Ovary (tissue), 9 donors: ENCODE results near the gene FAM3D. TPM values are rescaled to one million over a fixed set of nuclear protein-coding genes. Genes with fewer than 3 reads are reported as not detected.
A peak's percentile ranks its signal among the peaks of the same experiment; 100 is the strongest.

Source experiments
- DNase-seq, 5 donors: peaks; one replicate each; pipeline ENCODE4 v3.0.0-alpha.2; 2019 to 2020
- H3K27ac ChIP-seq, 2 donors: fragments of 200-600 bp; one replicate each; pipeline versions ENCODE4 v1.5.1 to v1.8.0; 2019 to 2022
- H3K27me3 ChIP-seq: fragments of 200-600 bp; one replicate; pipeline ENCODE4 v1.8.0; 2022
- H3K36me3 ChIP-seq: fragments of 200-600 bp; sonication (generic); one replicate; pipeline ENCODE4 v1.5.1; 2019
- H3K4me1 ChIP-seq: one replicate; pipeline ENCODE4 v1.8.1; 2013; ENCODE audit warnings: mild to moderate bottlenecking, moderate library complexity; ENCODE audit not compliant: insufficient read depth
- H3K4me3 ChIP-seq: fragments of 200-600 bp; sonication (generic); one replicate; pipeline ENCODE4 v1.5.1; 2017
- H3K9me3 ChIP-seq, 2 donors: fragments of 200-600 bp in 1 of 2; sonication (generic) in 1 of 2; one replicate each; pipeline versions ENCODE4 v1.5.1 to v1.8.1; 2013 to 2019; ENCODE audit warnings: mild to moderate bottlenecking in 1 of 2, moderate library complexity in 1 of 2
- EP300 ChIP-seq: sonication (generic); formaldehyde crosslinking; IDR thresholded peaks from one replicate; pipeline ENCODE4 v1.6.1; 2017; ENCODE audit warnings: antibody characterized with exemption
- POLR2A ChIP-seq: fragments of 450-650 bp; IDR thresholded peaks from one replicate; pipeline ENCODE4 v1.6.1; 2017; ENCODE audit warnings: antibody characterized with exemption, mild to moderate bottlenecking, moderate library complexity
- WGBS, 3 donors: extraction: QIAGEN DNeasy Blood & Tissue Kit in 1 of 3; methylation state at CpG; one replicate each; pipeline versions ENCODE4 v1.1.5 to v1.1.7; 2013 to 2017; 5-methylcytosine and 5-hydroxymethylcytosine counted together
- intact Hi-C, 4 donors: fragments of 100-400 bp; cut with DNase I; formaldehyde crosslinking; loops; one replicate each; pipeline versions ENCODE4 v1.11.0 to v1.15.1; 2022 to 2023
- polyA plus RNA-seq, 2 donors: library from polyadenylated mRNA; stranded (reverse); fragments of 200-250 nt in 1 of 2; fragments of 350-450 nt in 1 of 2; fragmentation: Illumina TruSeq in 1 of 2; extraction: RNeasy Lipid Tissue Mini Kit (QIAGEN cat#74804) in 1 of 2; gene quantifications; one replicate each; pipeline ENCODE4 v1.2.3, GENCODE V29; 2013 to 2014
- total RNA-seq, 7 donors: library from RNA; depleted of rRNA in 2 of 7; stranded (reverse); fragments of >200 nt in 2 of 7; fragmentation: NEBNext Ultra II Directional in 3 of 7; extraction: Animal tissue kit (Norgen Biotek cat#: 25700) in 3 of 7; gene quantifications; one replicate each; pipeline versions ENCODE4 v1.1.0 to v1.2.4, GENCODE V29; 2016 to 2023
- TF ChIP-seq, protein P1 (sequence below), 3 donors: fragments of 450-650 bp in 2 of 3; fragments of 200-600 bp in 1 of 3; IDR thresholded peaks; one replicate each; pipeline versions ENCODE4 v1.5.1 to v1.8.0; 2016 to 2022; ENCODE audit warnings: antibody characterized with exemption in 3 of 3, mild to moderate bottlenecking in 1 of 3
- donor health status: DM: no; HTN: no; CAD: no; lungs with moderate emphysema.
- donor health status: DM: no; HTN: no; CAD: no.
- donor health status: Bipolar disorder and iron deficiency.
- donor health status: DM: yes; HTN: yes; CAD: no.
- donor health status: DM: no; HTN: no; CAD: no.
- donor health status: DM: yes; HTN: yes; CAD: no.

FAM3D gene
- total and polyA plus RNA-seq, 9 donors, result 0.36 to 6.3 TPM; not detected in 7

DNA sequence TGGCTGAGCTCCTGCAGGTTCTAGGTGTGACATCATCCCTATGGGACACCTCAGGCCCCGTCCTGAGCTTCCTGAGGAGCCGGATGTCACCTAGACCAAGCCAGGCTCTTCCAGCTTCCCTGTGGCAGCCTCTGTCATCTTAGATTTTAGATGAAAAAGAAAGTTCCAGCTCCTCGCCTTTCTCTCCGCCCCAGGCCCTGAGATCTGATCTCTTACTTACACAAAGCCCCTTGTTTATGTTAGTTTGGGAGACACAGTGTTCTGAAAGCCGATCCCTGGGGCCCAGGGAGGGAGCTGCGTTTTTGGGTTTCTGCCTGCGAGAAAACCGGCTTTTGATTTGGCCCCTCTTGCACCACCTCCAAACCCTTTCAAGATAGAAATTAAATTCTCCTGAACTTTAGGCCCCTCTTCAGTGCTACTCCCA, 49.2 kb downstream of the FAM3D start:
- Histone ChIP-seq H3K9me3 (no peaks in the 10 kb centered on the region), H3K4me3 (no peak overlapping the region), H3K36me3 (no peaks in the 10 kb centered on the region), H3K27me3 (no peaks in the 10 kb centered on the region), H3K27ac (peak overlapping the region in 1 of 2 donors; percentile 9), H3K4me1 (peaks cover 8% of the 10 kb centered on the region)
- intact Hi-C loops, result no loop called here
- DNase-seq, result peak in 4 of 5 donors; percentile 30 to 84 (median 77)
- 24 to 34% (median 24%) methylated on average over 8 of the region's 8 CpGs for WGBS, 3 donors
- no peak for TF ChIP-seq EP300
- TF ChIP-seq POLR2A, result no peak
- TF ChIP-seq, protein P1, sequence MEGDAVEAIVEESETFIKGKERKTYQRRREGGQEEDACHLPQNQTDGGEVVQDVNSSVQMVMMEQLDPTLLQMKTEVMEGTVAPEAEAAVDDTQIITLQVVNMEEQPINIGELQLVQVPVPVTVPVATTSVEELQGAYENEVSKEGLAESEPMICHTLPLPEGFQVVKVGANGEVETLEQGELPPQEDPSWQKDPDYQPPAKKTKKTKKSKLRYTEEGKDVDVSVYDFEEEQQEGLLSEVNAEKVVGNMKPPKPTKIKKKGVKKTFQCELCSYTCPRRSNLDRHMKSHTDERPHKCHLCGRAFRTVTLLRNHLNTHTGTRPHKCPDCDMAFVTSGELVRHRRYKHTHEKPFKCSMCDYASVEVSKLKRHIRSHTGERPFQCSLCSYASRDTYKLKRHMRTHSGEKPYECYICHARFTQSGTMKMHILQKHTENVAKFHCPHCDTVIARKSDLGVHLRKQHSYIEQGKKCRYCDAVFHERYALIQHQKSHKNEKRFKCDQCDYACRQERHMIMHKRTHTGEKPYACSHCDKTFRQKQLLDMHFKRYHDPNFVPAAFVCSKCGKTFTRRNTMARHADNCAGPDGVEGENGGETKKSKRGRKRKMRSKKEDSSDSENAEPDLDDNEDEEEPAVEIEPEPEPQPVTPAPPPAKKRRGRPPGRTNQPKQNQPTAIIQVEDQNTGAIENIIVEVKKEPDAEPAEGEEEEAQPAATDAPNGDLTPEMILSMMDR (IDR thresholded peaks at IDR 0.05), result no peak

DNA sequence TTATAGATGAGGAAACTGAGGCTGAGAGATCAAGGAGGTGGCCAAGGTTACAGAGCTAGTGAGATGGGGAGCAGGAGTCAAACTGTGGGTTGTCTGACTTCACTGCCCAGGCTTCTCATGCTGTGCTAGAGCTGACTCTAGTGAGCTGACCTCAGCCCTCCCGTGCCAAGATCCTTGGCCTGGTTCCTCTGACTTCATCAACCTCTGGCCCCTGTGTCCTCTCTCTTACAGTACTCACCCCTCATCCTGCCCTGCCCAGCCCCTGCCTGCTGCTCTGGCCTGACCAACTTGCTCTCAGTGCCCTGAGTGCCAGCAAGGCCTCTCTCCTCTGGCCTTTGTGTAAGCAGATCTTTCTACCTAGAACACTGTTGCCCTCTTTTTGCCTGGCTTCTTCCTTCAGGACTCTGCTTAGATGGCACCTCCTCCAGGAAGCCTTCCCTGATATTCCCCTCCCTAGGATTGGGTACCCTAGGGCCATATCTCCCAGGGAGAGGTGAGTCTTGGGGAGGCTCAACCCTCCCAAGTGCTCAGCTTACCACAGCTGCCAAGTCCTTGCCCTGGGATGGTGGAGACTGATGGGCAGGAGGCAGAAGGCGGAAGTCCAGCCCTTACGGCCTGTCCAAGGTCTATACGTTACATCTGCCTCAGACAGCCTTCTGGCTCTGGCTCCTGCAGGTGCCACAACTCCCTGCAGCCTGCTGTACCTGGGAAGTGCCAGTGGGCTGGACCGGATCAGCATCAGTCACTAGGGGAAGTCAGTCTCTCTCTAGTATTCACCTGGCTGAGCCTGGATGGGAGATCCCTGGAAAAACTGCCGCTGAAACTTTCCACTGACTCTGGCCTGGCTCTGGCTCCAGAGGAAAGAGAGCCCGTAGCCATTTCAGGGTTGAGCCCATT, 53.1 kb downstream of the FAM3D start:
- H3K27ac ChIP-seq, result no peak overlapping the region
- intact Hi-C loops, result no loop called here
- WGBS, 3 donors, result 74 to 80% (median 78%) methylated on average over 7 of the region's 7 CpGs
- H3K27me3 ChIP-seq, result no peaks in the 10 kb centered on the region
- H3K4me3 ChIP-seq, result no peak overlapping the region
- H3K4me1 ChIP-seq, result peaks cover 7% of the 10 kb centered on the region
- H3K36me3 ChIP-seq, result no peaks in the 10 kb centered on the region
- DNase-seq, result peak in 1 of 5 donors; percentile 51
- no peak for TF ChIP-seq POLR2A
- TF ChIP-seq EP300, result no peak
- TF ChIP-seq, protein P1 (IDR thresholded peaks at IDR 0.05), result no peak
- no peaks in the 10 kb centered on the region for H3K9me3 ChIP-seq

DNA sequence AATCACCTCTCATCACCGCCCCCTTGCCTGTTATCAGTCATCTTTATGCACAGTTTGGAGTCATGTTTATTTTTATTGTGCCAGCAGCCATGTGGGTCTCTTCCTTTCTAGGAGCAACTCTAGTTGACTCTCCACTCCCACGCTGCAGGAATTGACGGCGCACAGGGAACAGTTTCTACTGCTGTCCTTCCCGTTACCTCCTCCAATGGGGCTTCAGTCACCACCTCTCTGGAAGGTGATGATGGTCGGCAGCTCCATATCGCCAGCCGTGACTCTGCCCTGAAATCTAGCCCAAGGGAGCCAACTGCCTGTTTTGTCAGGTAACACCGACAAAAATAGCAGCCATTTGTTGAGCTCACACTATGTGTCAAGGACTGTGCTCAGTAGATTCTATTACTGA, 53.7 kb downstream of the FAM3D start:
- intact Hi-C loops, result no loop called here
- H3K4me1 ChIP-seq, result peaks cover 2% of the 10 kb centered on the region
- H3K4me3 ChIP-seq, result no peak overlapping the region
- no peak overlapping the region for H3K27ac ChIP-seq
- no peaks in the 10 kb centered on the region for H3K36me3 ChIP-seq
- peak in 1 of 5 donors; percentile 45 for DNase-seq
- WGBS, 3 donors, result 34 to 53% (median 43%) methylated on average over 9 of the region's 9 CpGs
- H3K27me3 ChIP-seq, result no peaks in the 10 kb centered on the region
- no peaks in the 10 kb centered on the region for H3K9me3 ChIP-seq
- TF ChIP-seq POLR2A (no peak), EP300 (no peak)
- TF ChIP-seq, protein P1 (IDR thresholded peaks at IDR 0.05), result no peak

DNA sequence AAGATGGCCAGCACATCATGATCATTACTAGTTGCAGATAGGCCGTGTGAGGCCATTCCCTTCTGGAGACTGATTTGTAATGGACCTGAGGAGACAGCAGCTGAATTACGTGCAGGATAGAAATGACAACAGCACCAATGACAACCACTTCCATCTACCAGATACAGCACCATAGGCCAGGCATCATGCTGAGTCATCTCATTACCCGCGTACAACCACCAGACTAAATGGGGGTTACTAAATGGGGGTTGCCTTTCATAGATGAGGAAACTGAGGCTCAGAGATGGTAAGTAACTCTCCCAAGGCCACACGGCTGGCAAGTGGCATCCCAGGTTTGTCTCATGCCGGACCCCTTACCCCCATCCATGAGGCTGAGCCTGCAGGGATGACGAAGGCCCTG, 56.6 kb downstream of the FAM3D start:
- no peak overlapping the region for H3K4me3 ChIP-seq
- no peaks in the 10 kb centered on the region for H3K4me1 ChIP-seq
- H3K27ac ChIP-seq, result no peak overlapping the region
- intact Hi-C loops, result no loop called here
- WGBS, 3 donors, result 89 to 94% (median 93%) methylated on average over 7 of the region's 7 CpGs
- DNase-seq, result no peak
- TF ChIP-seq, protein P1 (IDR thresholded peaks at IDR 0.05), result no peak
- no peak for TF ChIP-seq EP300
- TF ChIP-seq POLR2A, result no peak
- no peaks in the 10 kb centered on the region for H3K36me3 ChIP-seq
- no peaks in the 10 kb centered on the region for H3K27me3 ChIP-seq
- H3K9me3 ChIP-seq, result no peaks in the 10 kb centered on the region
